ENCODE data around the gene STARD8.

STARD8 gene

DNA sequence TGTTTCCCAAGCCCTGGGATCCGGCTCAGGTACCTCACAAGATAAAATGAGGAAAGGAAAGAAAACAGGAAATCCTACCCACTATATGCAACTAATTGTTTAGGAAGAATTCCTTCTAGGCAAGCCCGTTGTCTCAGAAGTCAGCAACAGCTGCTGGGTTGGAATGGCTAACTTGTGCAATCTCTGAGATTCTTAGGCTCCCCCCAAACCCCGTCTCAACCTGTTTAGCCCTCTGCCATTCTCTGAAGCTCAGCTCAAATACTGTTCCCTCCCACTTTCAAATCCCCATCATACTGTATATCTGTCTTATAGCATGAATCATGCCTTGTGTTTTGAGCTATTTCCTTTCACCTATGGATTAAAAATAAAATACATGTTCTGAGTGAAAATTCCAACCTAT lies 28.9 kb downstream of the STARD8 start:
- no peak for TF ChIP-seq ZFP30 (CRISPR knock-in tag; IDR thresholded peaks at IDR 0.05)
- TF ChIP-seq ZNF565 (CRISPR knock-in tag; conservative IDR thresholded peaks at IDR 0.05; ENCODE audit: low read depth) = no peak
- TF ChIP-seq ISL1 (CRISPR knock-in tag; IDR thresholded peaks at IDR 0.05) = no peak
- ATAC-seq = no peak; the same call in 2 of the 3 replicates

DNA sequence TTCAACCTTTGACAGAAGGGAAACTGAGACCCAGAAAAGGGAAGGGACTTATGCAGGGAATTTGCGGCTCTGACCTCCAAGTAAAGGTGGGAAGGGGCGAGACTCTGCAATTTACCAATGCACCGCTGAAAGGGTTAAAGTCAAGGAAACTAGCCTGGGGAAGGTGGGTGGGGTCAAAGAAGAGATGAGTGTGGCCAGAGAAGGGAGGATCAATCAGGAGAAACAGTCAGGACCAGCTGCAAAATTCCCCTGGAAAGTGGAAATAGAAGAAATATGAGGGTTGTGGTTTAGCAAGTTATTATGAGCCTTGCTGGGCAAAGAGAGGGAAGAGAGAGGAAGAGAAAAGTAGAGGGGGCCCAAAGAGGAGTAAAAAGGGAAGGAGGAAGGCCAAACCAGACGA lies 30.5 kb downstream of the STARD8 start:
- TF ChIP-seq CSDC2 (CRISPR knock-in tag; IDR thresholded peaks at IDR 0.05) (no peak), ZC3H10 (CRISPR knock-in tag; IDR thresholded peaks at IDR 0.05) (no peak), ZFP30 (CRISPR knock-in tag; IDR thresholded peaks at IDR 0.05) (no peak), ZNF70 (CRISPR knock-in tag; IDR thresholded peaks at IDR 0.05) (no peak), TCF4 (CRISPR knock-in tag; IDR thresholded peaks at IDR 0.05; ENCODE audit: borderline replicate concordance) (no peak), ZNF8 (CRISPR knock-in tag; IDR thresholded peaks at IDR 0.05) (no peak), ZFP3 (CRISPR knock-in tag; IDR thresholded peaks at IDR 0.05) (no peak), OSR1 (CRISPR knock-in tag; IDR thresholded peaks at IDR 0.05) (no peak)
- TF ChIP-seq, protein P1, sequence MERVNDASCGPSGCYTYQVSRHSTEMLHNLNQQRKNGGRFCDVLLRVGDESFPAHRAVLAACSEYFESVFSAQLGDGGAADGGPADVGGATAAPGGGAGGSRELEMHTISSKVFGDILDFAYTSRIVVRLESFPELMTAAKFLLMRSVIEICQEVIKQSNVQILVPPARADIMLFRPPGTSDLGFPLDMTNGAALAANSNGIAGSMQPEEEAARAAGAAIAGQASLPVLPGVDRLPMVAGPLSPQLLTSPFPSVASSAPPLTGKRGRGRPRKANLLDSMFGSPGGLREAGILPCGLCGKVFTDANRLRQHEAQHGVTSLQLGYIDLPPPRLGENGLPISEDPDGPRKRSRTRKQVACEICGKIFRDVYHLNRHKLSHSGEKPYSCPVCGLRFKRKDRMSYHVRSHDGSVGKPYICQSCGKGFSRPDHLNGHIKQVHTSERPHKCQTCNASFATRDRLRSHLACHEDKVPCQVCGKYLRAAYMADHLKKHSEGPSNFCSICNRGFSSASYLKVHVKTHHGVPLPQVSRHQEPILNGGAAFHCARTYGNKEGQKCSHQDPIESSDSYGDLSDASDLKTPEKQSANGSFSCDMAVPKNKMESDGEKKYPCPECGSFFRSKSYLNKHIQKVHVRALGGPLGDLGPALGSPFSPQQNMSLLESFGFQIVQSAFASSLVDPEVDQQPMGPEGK (CRISPR knock-in tag; IDR thresholded peaks at IDR 0.05; ENCODE audit: borderline replicate concordance) = no peak
- TF ChIP-seq, protein P2, sequence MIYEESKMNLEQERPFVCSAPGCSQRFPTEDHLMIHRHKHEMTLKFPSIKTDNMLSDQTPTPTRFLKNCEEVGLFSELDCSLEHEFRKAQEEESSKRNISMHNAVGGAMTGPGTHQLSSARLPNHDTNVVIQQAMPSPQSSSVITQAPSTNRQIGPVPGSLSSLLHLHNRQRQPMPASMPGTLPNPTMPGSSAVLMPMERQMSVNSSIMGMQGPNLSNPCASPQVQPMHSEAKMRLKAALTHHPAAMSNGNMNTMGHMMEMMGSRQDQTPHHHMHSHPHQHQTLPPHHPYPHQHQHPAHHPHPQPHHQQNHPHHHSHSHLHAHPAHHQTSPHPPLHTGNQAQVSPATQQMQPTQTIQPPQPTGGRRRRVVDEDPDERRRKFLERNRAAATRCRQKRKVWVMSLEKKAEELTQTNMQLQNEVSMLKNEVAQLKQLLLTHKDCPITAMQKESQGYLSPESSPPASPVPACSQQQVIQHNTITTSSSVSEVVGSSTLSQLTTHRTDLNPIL (CRISPR knock-in tag; IDR thresholded peaks at IDR 0.05; ENCODE audit: low read depth) = no peak
- TF ChIP-seq, protein P3, sequence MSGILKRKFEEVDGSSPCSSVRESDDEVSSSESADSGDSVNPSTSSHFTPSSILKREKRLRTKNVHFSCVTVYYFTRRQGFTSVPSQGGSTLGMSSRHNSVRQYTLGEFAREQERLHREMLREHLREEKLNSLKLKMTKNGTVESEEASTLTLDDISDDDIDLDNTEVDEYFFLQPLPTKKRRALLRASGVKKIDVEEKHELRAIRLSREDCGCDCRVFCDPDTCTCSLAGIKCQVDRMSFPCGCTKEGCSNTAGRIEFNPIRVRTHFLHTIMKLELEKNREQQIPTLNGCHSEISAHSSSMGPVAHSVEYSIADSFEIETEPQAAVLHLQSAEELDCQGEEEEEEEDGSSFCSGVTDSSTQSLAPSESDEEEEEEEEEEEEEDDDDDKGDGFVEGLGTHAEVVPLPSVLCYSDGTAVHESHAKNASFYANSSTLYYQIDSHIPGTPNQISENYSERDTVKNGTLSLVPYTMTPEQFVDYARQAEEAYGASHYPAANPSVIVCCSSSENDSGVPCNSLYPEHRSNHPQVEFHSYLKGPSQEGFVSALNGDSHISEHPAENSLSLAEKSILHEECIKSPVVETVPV (CRISPR knock-in tag; IDR thresholded peaks at IDR 0.05) = no peak
- TF ChIP-seq, protein P4, sequence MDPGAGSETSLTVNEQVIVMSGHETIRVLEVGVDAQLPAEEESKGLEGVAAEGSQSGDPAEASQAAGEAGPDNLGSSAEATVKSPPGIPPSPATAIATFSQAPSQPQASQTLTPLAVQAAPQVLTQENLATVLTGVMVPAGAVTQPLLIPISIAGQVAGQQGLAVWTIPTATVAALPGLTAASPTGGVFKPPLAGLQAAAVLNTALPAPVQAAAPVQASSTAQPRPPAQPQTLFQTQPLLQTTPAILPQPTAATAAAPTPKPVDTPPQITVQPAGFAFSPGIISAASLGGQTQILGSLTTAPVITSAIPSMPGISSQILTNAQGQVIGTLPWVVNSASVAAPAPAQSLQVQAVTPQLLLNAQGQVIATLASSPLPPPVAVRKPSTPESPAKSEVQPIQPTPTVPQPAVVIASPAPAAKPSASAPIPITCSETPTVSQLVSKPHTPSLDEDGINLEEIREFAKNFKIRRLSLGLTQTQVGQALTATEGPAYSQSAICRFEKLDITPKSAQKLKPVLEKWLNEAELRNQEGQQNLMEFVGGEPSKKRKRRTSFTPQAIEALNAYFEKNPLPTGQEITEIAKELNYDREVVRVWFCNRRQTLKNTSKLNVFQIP (CRISPR knock-in tag; IDR thresholded peaks at IDR 0.05; ENCODE audit: borderline replicate concordance, low read depth) = no peak
- ATAC-seq = no peak

DNA sequence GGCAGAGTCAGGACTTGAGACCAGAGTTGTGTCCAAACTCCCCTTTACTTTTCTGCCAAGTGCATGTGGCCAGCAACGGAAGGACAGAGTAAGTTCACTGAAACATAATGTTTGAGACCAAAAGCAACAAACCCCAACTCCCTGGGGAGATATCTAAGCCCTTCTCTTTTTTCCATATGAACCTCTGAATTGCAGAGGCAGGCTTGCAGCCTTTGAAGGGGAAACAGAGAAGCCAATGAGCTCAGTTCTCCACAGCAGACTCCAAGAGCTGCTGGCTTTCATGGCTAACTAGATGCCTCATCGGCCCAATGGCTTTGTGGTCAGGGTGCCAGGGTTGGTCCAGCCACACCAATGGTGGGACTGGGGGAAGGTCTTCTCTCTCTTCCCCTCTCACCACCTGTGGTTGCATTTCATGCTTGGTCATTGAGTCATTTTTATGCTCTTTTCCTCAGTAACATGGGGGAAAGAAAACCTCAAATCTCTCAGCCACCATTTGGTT lies 34.0 kb downstream of the STARD8 start:
- TF ChIP-seq ESRRG (CRISPR knock-in tag; IDR thresholded peaks at IDR 0.05) = no peak
- TF ChIP-seq, protein P2 (CRISPR knock-in tag; IDR thresholded peaks at IDR 0.05; ENCODE audit: low read depth) = no peak
- no peak for TF ChIP-seq SNAI2 (CRISPR knock-in tag; IDR thresholded peaks at IDR 0.05)
- TF ChIP-seq ARNTL (CRISPR knock-in tag; IDR thresholded peaks at IDR 0.05; ENCODE audit: borderline replicate concordance, low read depth) = no peak
- TF ChIP-seq ZNF70 (CRISPR knock-in tag; IDR thresholded peaks at IDR 0.05) = no peak
- no peak for TF ChIP-seq OSR1 (CRISPR knock-in tag; IDR thresholded peaks at IDR 0.05)
- no peak for TF ChIP-seq ZNF8 (CRISPR knock-in tag; IDR thresholded peaks at IDR 0.05)
- no peak for TF ChIP-seq ZFP3 (CRISPR knock-in tag; IDR thresholded peaks at IDR 0.05)
- TF ChIP-seq, protein P3 (CRISPR knock-in tag; IDR thresholded peaks at IDR 0.05) = no peak
- no peak for TF ChIP-seq TCF4 (CRISPR knock-in tag; IDR thresholded peaks at IDR 0.05; ENCODE audit: borderline replicate concordance)

DNA sequence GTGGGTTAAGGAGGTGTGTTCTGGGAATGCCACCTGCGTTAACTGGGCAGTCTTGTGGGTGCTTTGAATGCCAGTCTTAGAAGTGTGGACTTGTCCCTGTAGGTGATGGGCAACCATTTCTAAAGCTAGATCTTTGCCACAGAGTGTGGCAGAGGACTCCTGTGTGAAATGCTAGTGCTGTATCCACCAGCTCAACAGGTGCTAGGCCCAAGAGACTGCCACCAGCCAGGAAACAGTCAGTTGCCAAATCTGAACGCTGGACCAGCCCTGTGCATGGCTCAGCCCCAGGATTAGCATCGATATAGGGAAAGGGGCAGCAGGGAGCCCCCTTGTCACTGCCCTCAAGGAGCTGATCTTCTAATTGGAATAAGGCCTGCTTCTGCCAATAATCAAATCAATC lies 35.3 kb downstream of the STARD8 start:
- no peak for ATAC-seq
- TF ChIP-seq, protein P4 (CRISPR knock-in tag; IDR thresholded peaks at IDR 0.05; ENCODE audit: borderline replicate concordance, low read depth) = no peak
- TF ChIP-seq ARNTL (CRISPR knock-in tag; IDR thresholded peaks at IDR 0.05; ENCODE audit: borderline replicate concordance, low read depth) (no peak), ZNF70 (CRISPR knock-in tag; IDR thresholded peaks at IDR 0.05) (no peak), ZNF8 (CRISPR knock-in tag; IDR thresholded peaks at IDR 0.05) (no peak), ZFP3 (CRISPR knock-in tag; IDR thresholded peaks at IDR 0.05) (no peak)
- TF ChIP-seq, protein P1 (CRISPR knock-in tag; IDR thresholded peaks at IDR 0.05; ENCODE audit: borderline replicate concordance) = no peak
- TF ChIP-seq, protein P2 (CRISPR knock-in tag; IDR thresholded peaks at IDR 0.05; ENCODE audit: low read depth) = no peak
- TF ChIP-seq, protein P3 (CRISPR knock-in tag; IDR thresholded peaks at IDR 0.05) = no peak

More for the DNA sequence above, 34.0 kb downstream of the STARD8 start:
- no peak for ATAC-seq
